HEK293T (cell line): ENCODE data around the gene SLC17A1.

Experiments used
- BHLHE40 ChIP-seq: fragments of 450-650 bp; IDR thresholded peaks from 2 replicates; pipeline ENCODE4 v1.6.1; 2016; ENCODE audit warnings: mild to moderate bottlenecking, moderate library complexity, borderline replicate concordance
- ELF4 ChIP-seq: fragments of 450-650 bp; IDR thresholded peaks from 2 replicates; pipeline ENCODE4 v1.6.1; 2017; ENCODE audit warnings: antibody characterized with exemption
- FOXA1 ChIP-seq: fragments of 450-650 bp; IDR thresholded peaks from 2 replicates; pipeline ENCODE4 v1.6.1; 2016; ENCODE audit warnings: mild to moderate bottlenecking
- FOXK2 ChIP-seq: fragments of 450-650 bp; IDR thresholded peaks from 2 replicates; pipeline ENCODE4 v1.6.1; 2016; ENCODE audit warnings: mild to moderate bottlenecking
- FOXM1 ChIP-seq: fragments of 450-650 bp; IDR thresholded peaks from 2 replicates; pipeline ENCODE4 v1.6.1; 2017; ENCODE audit warnings: mild to moderate bottlenecking, borderline replicate concordance
- L3MBTL2 ChIP-seq: fragments of 450-650 bp; conservative IDR thresholded peaks from 2 replicates; pipeline ENCODE4 v1.6.1; 2016; ENCODE audit warnings: mild to moderate bottlenecking
- LEF1 ChIP-seq: fragments of 450-650 bp; IDR thresholded peaks from 2 replicates; pipeline ENCODE4 v1.6.1; 2017; ENCODE audit warnings: mild to moderate bottlenecking, borderline replicate concordance
- SP1 ChIP-seq: fragments of 450-650 bp; IDR thresholded peaks from 2 replicates; pipeline ENCODE4 v1.6.1; 2017

GRCh38 chr6:25755483-25755882, 76.4 kb downstream of the SLC17A1 start:
- TF ChIP-seq FOXA1 (no peak), SP1 (no peak), LEF1 (no peak), FOXK2 (no peak), L3MBTL2 (no peak), BHLHE40 (no peak), FOXM1 (no peak), ELF4 (no peak)
